WTC11 (cell line): Measurements from ENCODE around the gene AMN. TPM values are rescaled to one million over a fixed set of nuclear protein-coding genes. Genes with fewer than 3 reads are reported as not detected.

Experiments used
- ATAC-seq: fragments of 200-7000 bp; cut with Tn5 transposase; 2 replicates; pipeline ENCODE4 v1.10.0; 2021; ENCODE audit warnings: mild to moderate bottlenecking, moderate library complexity
- CTCF ChIA-PET: fragments of 300-600 bp; sonication (Branson Sonifier 250); formaldehyde crosslinking; loops from one replicate; lab custom pipeline; 2021; ENCODE audit warnings: antibody characterized with exemption; lab: Charles Lee
- POLR2A ChIA-PET: fragments of 350-600 bp; sonication (Branson Sonifier 250); formaldehyde crosslinking; loops from one replicate; lab custom pipeline; 2021; ENCODE audit warnings: antibody characterized with exemption; lab: Charles Lee
- DNase-seq: peaks from one replicate; pipeline ENCODE4 v3.0.0; 2021; ENCODE audit warnings: low spot score
- H3K27ac Mint-ChIP-seq: 2 replicates; pipeline ENCODE4 v1.8.0; 2021; ENCODE audit warnings: mixed read lengths
- H3K27me3 Mint-ChIP-seq: 2 replicates; pipeline ENCODE4 v1.8.0; 2021; ENCODE audit warnings: low read depth, mild to moderate bottlenecking, moderate library complexity, mixed read lengths
- H3K36me3 Mint-ChIP-seq: 2 replicates; pipeline ENCODE4 v1.8.0; 2021; ENCODE audit warnings: mixed read lengths
- H3K4me1 Mint-ChIP-seq: 2 replicates; pipeline ENCODE4 v1.8.0; 2022; ENCODE audit warnings: mixed read lengths
- H3K4me3 Mint-ChIP-seq: 2 replicates; pipeline ENCODE4 v1.8.0; 2021; ENCODE audit warnings: mild to moderate bottlenecking, moderate library complexity, mixed read lengths
- H3K9me3 Mint-ChIP-seq: 2 replicates; pipeline ENCODE4 v1.8.0; 2021; ENCODE audit warnings: mixed read lengths
- AFF4 ChIP-seq: sonication (generic); formaldehyde crosslinking; IDR thresholded peaks from 2 replicates; pipeline ENCODE4 v1.8.1; 2023; ENCODE audit warnings: mild to moderate bottlenecking, missing genetic modification reagents, borderline replicate concordance
- CBFB ChIP-seq: sonication (generic); formaldehyde crosslinking; IDR thresholded peaks from 2 replicates; pipeline ENCODE4 v1.8.1; 2022; ENCODE audit warnings: mild to moderate bottlenecking, low read depth, missing genetic modification reagents
- CREM ChIP-seq: sonication (generic); formaldehyde crosslinking; IDR thresholded peaks from 2 replicates; pipeline ENCODE4 v1.8.1; 2022; ENCODE audit warnings: mild to moderate bottlenecking, missing genetic modification reagents, moderate library complexity
- GABPB1 ChIP-seq: sonication (generic); formaldehyde crosslinking; IDR thresholded peaks from 2 replicates; pipeline ENCODE4 v1.8.1; 2023; ENCODE audit warnings: mild to moderate bottlenecking, missing genetic modification reagents
- GRHL2 ChIP-seq: fragments of 250-450 bp; sonication (Bioruptor Pico); IDR thresholded peaks from 2 replicates; pipeline ENCODE4 v1.8.0; 2022; ENCODE audit warnings: mild to moderate bottlenecking, moderate library complexity; ENCODE audit not compliant: insufficient replicate concordance, severe bottlenecking
- GTF2I ChIP-seq: fragments of 250-450 bp; sonication (Bioruptor Pico); conservative IDR thresholded peaks from 2 replicates; pipeline ENCODE4 v1.4.0; 2021; ENCODE audit warnings: mild to moderate bottlenecking
- HMGA2 ChIP-seq: fragments of 250-450 bp; sonication (Bioruptor Pico); IDR thresholded peaks from 2 replicates; pipeline ENCODE4 v1.4.0; 2021; ENCODE audit warnings: mild to moderate bottlenecking, moderate library complexity
- IRF1 ChIP-seq: sonication (generic); formaldehyde crosslinking; IDR thresholded peaks from 2 replicates; pipeline ENCODE4 v1.8.0; 2023; ENCODE audit warnings: missing genetic modification reagents
- MAX ChIP-seq: sonication (generic); formaldehyde crosslinking; IDR thresholded peaks from 2 replicates; pipeline ENCODE4 v1.8.0; 2022; ENCODE audit warnings: mild to moderate bottlenecking, missing genetic modification reagents
- MXD4 ChIP-seq: fragments of 250-450 bp; sonication (Bioruptor Pico); IDR thresholded peaks from 2 replicates; pipeline ENCODE4 v1.8.0; 2021; ENCODE audit warnings: mild to moderate bottlenecking, moderate library complexity, borderline replicate concordance
- NR3C1 ChIP-seq: sonication (generic); formaldehyde crosslinking; conservative IDR thresholded peaks from 2 replicates; pipeline ENCODE4 v1.8.1; 2023; ENCODE audit warnings: low read depth, mild to moderate bottlenecking, missing genetic modification reagents
- PRDM15 ChIP-seq: sonication (generic); formaldehyde crosslinking; IDR thresholded peaks from 2 replicates; pipeline ENCODE4 v1.8.0; 2022; ENCODE audit warnings: missing genetic modification reagents
- PREB ChIP-seq: sonication (generic); formaldehyde crosslinking; IDR thresholded peaks from 2 replicates; pipeline ENCODE4 v1.8.1; 2022; ENCODE audit warnings: mild to moderate bottlenecking, missing genetic modification reagents, moderate library complexity, borderline replicate concordance
- PRRX2 ChIP-seq: fragments of 250-450 bp; sonication (Bioruptor Pico); IDR thresholded peaks from 2 replicates; pipeline ENCODE4 v1.8.0; 2021; ENCODE audit warnings: mild to moderate bottlenecking
- SMAD3 ChIP-seq: sonication (generic); formaldehyde crosslinking; IDR thresholded peaks from 2 replicates; pipeline ENCODE4 v1.8.0; 2022; ENCODE audit warnings: missing genetic modification reagents, mild to moderate bottlenecking, borderline replicate concordance
- TEAD4 ChIP-seq: sonication (generic); formaldehyde crosslinking; IDR thresholded peaks from 2 replicates; pipeline ENCODE4 v1.8.0; 2022; ENCODE audit warnings: mild to moderate bottlenecking, missing genetic modification reagents
- ZNF263 ChIP-seq: sonication (generic); formaldehyde crosslinking; IDR thresholded peaks from 2 replicates; pipeline ENCODE4 v1.8.1; 2022; ENCODE audit warnings: low read depth, mild to moderate bottlenecking, moderate library complexity, missing genetic modification reagents
- ZSCAN18 ChIP-seq: fragments of 250-450 bp; sonication (Bioruptor Pico); IDR thresholded peaks from 2 replicates; pipeline ENCODE4 v2.1.2; 2022; ENCODE audit warnings: mild to moderate bottlenecking, moderate library complexity
- total RNA-seq: library from RNA; stranded (reverse); gene quantifications from 3 replicates; pipeline ENCODE4 v1.2.3, GENCODE V29; 2021

Gene AMN
- total RNA-seq, 1 experiment from 2014 or later, result 2.8 TPM

GRCh38 chr14:102907303-102907844 lies 15.1 kb upstream of the AMN start (continued):
- no peak for TF ChIP-seq SMAD3 (CRISPR knock-in tag)
- TF ChIP-seq MXD4, result no peak
- TF ChIP-seq NR3C1, result no peak

GRCh38 chr14:102907980-102908730 lies 14.3 kb upstream of the AMN start:
- peaks cover 28% of the 10 kb centered on the region for H3K36me3 Mint-ChIP-seq
- ATAC-seq (no peak), DNase-seq (no peak)
- no peaks in the 10 kb centered on the region for H3K4me1 Mint-ChIP-seq
- POLR2A ChIA-PET, result no interaction called here
- H3K27ac Mint-ChIP-seq, result no peak overlapping the region
- CTCF ChIA-PET, result no interaction called here
- TF ChIP-seq GTF2I (no peak), PRRX2 (CRISPR knock-in tag) (no peak), TEAD4 (CRISPR knock-in tag) (no peak), CREM (CRISPR knock-in tag) (no peak), CBFB (CRISPR knock-in tag) (no peak), ZSCAN18 (CRISPR knock-in tag) (no peak), AFF4 (CRISPR knock-in tag) (no peak), HMGA2 (CRISPR knock-in tag) (no peak)
- no peaks in the 10 kb centered on the region for H3K27me3 Mint-ChIP-seq
- H3K4me3 Mint-ChIP-seq, result no peak overlapping the region
- peaks cover 24% of the 10 kb centered on the region for H3K9me3 Mint-ChIP-seq

GRCh38 chr14:102908766-102909455 lies 13.6 kb upstream of the AMN start:
- no peak for DNase-seq
- H3K27ac Mint-ChIP-seq, result no peak overlapping the region; the same call in 1 of the 2 replicates
- POLR2A ChIA-PET, result no interaction called here
- TF ChIP-seq MAX (CRISPR knock-in tag) (no peak), GABPB1 (CRISPR knock-in tag) (no peak), PRDM15 (CRISPR knock-in tag) (no peak), PREB (no peak), GRHL2 (no peak), ZNF263 (CRISPR knock-in tag) (no peak), IRF1 (CRISPR knock-in tag) (no peak)

More at GRCh38 chr14:102908766-102909455, 13.6 kb upstream of the AMN start:
- no peaks in the 10 kb centered on the region for H3K27me3 Mint-ChIP-seq
- H3K9me3 Mint-ChIP-seq, result peaks cover 24% of the 10 kb centered on the region
- ATAC-seq, result no peak
- CTCF ChIA-PET, result interaction anchor here (1.2 kb wide), 1 partner anchor 214 kb away, joined by 3 read pairs; no protein-coding TSS in a partner anchor
- no peaks in the 10 kb centered on the region for H3K4me1 Mint-ChIP-seq
- no peak overlapping the region for H3K4me3 Mint-ChIP-seq
- peaks cover 28% of the 10 kb centered on the region for H3K36me3 Mint-ChIP-seq
